ENCODE results near the gene GLOD5.

GLOD5 gene

GRCh38 chrX:48754238-48754637 is 7.3 kb upstream of the GLOD5 start:
- DNase-seq (ENCODE audit: low spot score) = no peak

- no peak for DNase-seq (ENCODE audit: low spot score)
Observed at GRCh38 chrX:48769230-48769629, 7.7 kb downstream of the GLOD5 start.

- DNase-seq (ENCODE audit: low spot score) = no peak
Observed at GRCh38 chrX:48770296-48770695, 8.7 kb downstream of the GLOD5 start.

- no peak for DNase-seq (ENCODE audit: low spot score)
Observed at GRCh38 chrX:48772602-48773001, 11.1 kb downstream of the GLOD5 start.

- no peak for DNase-seq (ENCODE audit: low spot score)
Observed at GRCh38 chrX:48776818-48777439, 15.4 kb downstream of the GLOD5 start.

GRCh38 chrX:48779399-48779798 is 17.9 kb downstream of the GLOD5 start:
- DNase-seq (ENCODE audit: low spot score) = no peak

GRCh38 chrX:48781705-48782104 is 20.2 kb downstream of the GLOD5 start:
- DNase-seq (ENCODE audit: low spot score) = no peak

GRCh38 chrX:48782216-48782615 is 20.7 kb downstream of the GLOD5 start:
- DNase-seq (ENCODE audit: low spot score) = no peak

GRCh38 chrX:48782795-48783194 is 21.2 kb downstream of the GLOD5 start:
- no peak for DNase-seq (ENCODE audit: low spot score)

- no peak for DNase-seq (ENCODE audit: low spot score)
Observed at GRCh38 chrX:48784726-48785125, 23.2 kb downstream of the GLOD5 start.

- no peak for DNase-seq (ENCODE audit: low spot score)
Observed at GRCh38 chrX:48785186-48785539, 23.6 kb downstream of the GLOD5 start.

- no peak for DNase-seq (ENCODE audit: low spot score)
Observed at GRCh38 chrX:48785540-48786214, 24.1 kb downstream of the GLOD5 start.

- DNase-seq (ENCODE audit: low spot score) = no peak
Observed at GRCh38 chrX:48786341-48786800, 24.8 kb downstream of the GLOD5 start, which contains the start of gene GATA1. GATA1 (plus strand) TSS chrX:48786590; CDS start chrX:48791110, 4,520 bp downstream.

GRCh38 chrX:48786825-48787504 is 25.4 kb downstream of the GLOD5 start:
- DNase-seq (ENCODE audit: low spot score) = no peak

- no peak for DNase-seq (ENCODE audit: low spot score)
Observed at GRCh38 chrX:48787505-48788443, 26.2 kb downstream of the GLOD5 start.

- DNase-seq (ENCODE audit: low spot score) = no peak
Observed at GRCh38 chrX:48789366-48790220, 28.0 kb downstream of the GLOD5 start.

- DNase-seq (ENCODE audit: low spot score) = no peak
Observed at GRCh38 chrX:48790477-48790876, 28.9 kb downstream of the GLOD5 start.

GRCh38 chrX:48791063-48791820 is 29.7 kb downstream of the GLOD5 start:
- no peak for DNase-seq (ENCODE audit: low spot score)

GRCh38 chrX:48792219-48792618 is 30.7 kb downstream of the GLOD5 start:
- no peak for DNase-seq (ENCODE audit: low spot score)

GRCh38 chrX:48793935-48794334 is 32.4 kb downstream of the GLOD5 start:
- no peak for DNase-seq (ENCODE audit: low spot score)
